ENCODE results near the gene SLC24A3. TPM values are rescaled to one million over a fixed set of nuclear protein-coding genes. Genes with fewer than 3 reads are reported as not detected.

Gene SLC24A3
- total and polyA plus RNA-seq, 2 of the 13 experiments (the other 11 are each of a cell fraction or from before 2014, with no cell fraction given), result not detected

- no peak for TF ChIP-seq SP140L (CRISPR knock-in tag; IDR thresholded peaks at IDR 0.05; ENCODE audit: borderline replicate concordance)
- TF ChIP-seq ZNF781 (CRISPR knock-in tag; IDR thresholded peaks at IDR 0.05; ENCODE audit: borderline replicate concordance, not compliant biosample characterization), result no peak
- TF ChIP-seq SMC3 (IDR thresholded peaks at IDR 0.05; ENCODE audit: low read length), result no peak
Observed at GRCh38 chr20:19251958-19252357, 39.5 kb downstream of the SLC24A3 start (continued).

GRCh38 chr20:19252451-19253120 is 40.1 kb downstream of the SLC24A3 start:
- BruUV-seq (replicated peaks), result no TSS peak
- 5% methylated on average over 5 of the region's 5 CpGs for whole genome bisulfite sequencing (ENCODE audit: low lambda C conversion rate)
- intact Hi-C loops (cut with micrococcal nuclease; ENCODE audit: unreplicated experiment), result no loop called here
- no peak for ATAC-seq
- H3K4me1 ChIP-seq (ENCODE audit: insufficient read depth, low read length), result no peaks in the 10 kb centered on the region
- FAIRE-seq, result no peak
- H3K27ac ChIP-seq (ENCODE audit: extremely low read length, insufficient read depth, low read length), result no peak overlapping the region
- H3K4me3 ChIP-seq (replicated peaks in 1 of 3; ENCODE audit: insufficient read depth in 1 of 3, low read depth in 2 of 3, low read length in 3 of 3), result no peak overlapping the region
- no peaks in the 10 kb centered on the region for H4K20me1 ChIP-seq (ENCODE audit: insufficient read depth, low read length)
- H3K4me2 ChIP-seq (ENCODE audit: low read depth, low read length), result no peak overlapping the region
- H3K9ac ChIP-seq (ENCODE audit: insufficient read depth, low read depth, low read length), result no peak overlapping the region
- ChIA-PET CTCF (ENCODE audit: low intra/inter-chr PET ratio, low total read pairs) (no interaction called here), POLR2A (no interaction called here)
- H2AFZ ChIP-seq (ENCODE audit: low read length), result no peak overlapping the region
- in situ Hi-C loops (cut with HindIII; ENCODE audit: extremely low pct_ligation_motif_present, low pct_unique_long_range_greater_than_20kb), result no loop called here
- H3K27me3 ChIP-seq (ENCODE audit: control insufficient read depth in 1 of 2, insufficient read depth in 2 of 2, low read length in 2 of 2), result no peaks in the 10 kb centered on the region
- TF ChIP-seq CCAR2 (optimal IDR thresholded peaks at IDR 0.05; ENCODE audit: low read depth, low read length) (no peak), CEBPB (IDR thresholded peaks at IDR 0.05; ENCODE audit: borderline replicate concordance, low read depth, low read length) (peak; percentile 78)
- no peaks in the 10 kb centered on the region for H3K79me2 ChIP-seq (ENCODE audit: insufficient read depth, low read length)
- H3K36me3 ChIP-seq (replicated peaks in 1 of 2; ENCODE audit: control insufficient read depth in 1 of 2, insufficient read depth in 2 of 2, low read length in 2 of 2), result no peaks in the 10 kb centered on the region
- DNase-seq (ENCODE audit: low spot score), result no peak
- H3K9me3 ChIP-seq (ENCODE audit: low read length), result no peaks in the 10 kb centered on the region

DNA sequence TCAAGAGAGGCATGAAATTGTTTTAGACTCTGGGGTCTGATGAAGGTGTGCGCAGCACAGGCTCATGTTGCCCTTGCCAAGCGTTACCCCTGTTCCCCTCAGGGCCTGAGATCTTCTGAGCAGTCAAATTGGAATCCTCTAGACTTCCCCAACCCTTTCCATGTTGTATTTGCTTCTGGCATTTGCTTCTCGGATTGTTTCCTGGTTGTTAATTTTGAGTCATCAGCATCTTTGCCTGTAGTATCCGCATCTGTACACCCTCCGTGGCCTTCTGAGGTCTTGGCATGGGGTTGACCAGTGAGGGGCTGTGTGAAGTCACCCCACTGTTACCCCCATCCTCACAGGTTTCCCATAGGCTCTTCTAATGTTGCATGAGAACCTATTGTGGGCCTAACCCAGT is 40.9 kb downstream of the SLC24A3 start:
- no peaks in the 10 kb centered on the region for H3K79me2 ChIP-seq (ENCODE audit: insufficient read depth, low read length)
- no peak overlapping the region for H3K27ac ChIP-seq (ENCODE audit: extremely low read length, insufficient read depth, low read length)
- H3K36me3 ChIP-seq (replicated peaks in 1 of 2; ENCODE audit: control insufficient read depth in 1 of 2, insufficient read depth in 2 of 2, low read length in 2 of 2), result no peaks in the 10 kb centered on the region
- CTCF ChIA-PET (ENCODE audit: low intra/inter-chr PET ratio, low total read pairs), result no interaction called here
- no peaks in the 10 kb centered on the region for H4K20me1 ChIP-seq (ENCODE audit: insufficient read depth, low read length)
- H3K4me2 ChIP-seq (ENCODE audit: low read depth, low read length), result no peak overlapping the region
- no peak overlapping the region for H3K9ac ChIP-seq (ENCODE audit: insufficient read depth, low read depth, low read length)
- BruUV-seq (replicated peaks), result no TSS peak
- FAIRE-seq, result no peak
- H3K4me1 ChIP-seq (ENCODE audit: insufficient read depth, low read length), result no peaks in the 10 kb centered on the region
- H3K9me3 ChIP-seq (ENCODE audit: low read length), result no peaks in the 10 kb centered on the region
- intact Hi-C loops (cut with micrococcal nuclease; ENCODE audit: unreplicated experiment) (no loop called here), in situ Hi-C loops (cut with HindIII; ENCODE audit: extremely low pct_ligation_motif_present, low pct_unique_long_range_greater_than_20kb) (no loop called here)
- no peaks in the 10 kb centered on the region for H3K27me3 ChIP-seq (ENCODE audit: control insufficient read depth in 1 of 2, insufficient read depth in 2 of 2, low read length in 2 of 2)
- no peak overlapping the region for H2AFZ ChIP-seq (ENCODE audit: low read length)
- H3K4me3 ChIP-seq (replicated peaks in 1 of 3; ENCODE audit: insufficient read depth in 1 of 3, low read depth in 2 of 3, low read length in 3 of 3), result no peak overlapping the region
- ATAC-seq, result no peak
- POLR2A ChIA-PET, result no interaction called here
- 47% methylated on average over 5 of the region's 5 CpGs for WGBS (ENCODE audit: low lambda C conversion rate)
- DNase-seq (ENCODE audit: low spot score), result no peak
- TF ChIP-seq NRL (CRISPR knock-in tag; IDR thresholded peaks at IDR 0.05; ENCODE audit: borderline replicate concordance) (no peak), SMAD3 (CRISPR knock-in tag; IDR thresholded peaks at IDR 0.05) (no peak), ZNF138 (CRISPR knock-in tag; IDR thresholded peaks at IDR 0.05; ENCODE audit: low read depth) (no peak), SPEN (CRISPR knock-in tag; IDR thresholded peaks at IDR 0.05; ENCODE audit: low read depth) (no peak)
- TF ChIP-seq, protein P1, sequence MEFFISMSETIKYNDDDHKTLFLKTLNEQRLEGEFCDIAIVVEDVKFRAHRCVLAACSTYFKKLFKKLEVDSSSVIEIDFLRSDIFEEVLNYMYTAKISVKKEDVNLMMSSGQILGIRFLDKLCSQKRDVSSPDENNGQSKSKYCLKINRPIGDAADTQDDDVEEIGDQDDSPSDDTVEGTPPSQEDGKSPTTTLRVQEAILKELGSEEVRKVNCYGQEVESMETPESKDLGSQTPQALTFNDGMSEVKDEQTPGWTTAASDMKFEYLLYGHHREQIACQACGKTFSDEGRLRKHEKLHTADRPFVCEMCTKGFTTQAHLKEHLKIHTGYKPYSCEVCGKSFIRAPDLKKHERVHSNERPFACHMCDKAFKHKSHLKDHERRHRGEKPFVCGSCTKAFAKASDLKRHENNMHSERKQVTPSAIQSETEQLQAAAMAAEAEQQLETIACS (CRISPR knock-in tag; IDR thresholded peaks at IDR 0.05), result no peak
